Liver (tissue), 9 donors: Measurements from ENCODE around the gene CORO2B. TPM values are rescaled to one million over a fixed set of nuclear protein-coding genes. Genes with fewer than 3 reads are reported as not detected.

ENCODE experiments used
- DNase-seq: peaks from one replicate; pipeline ENCODE4 v3.0.0-alpha.2; 2017; ENCODE audit warnings: low spot score
- H3K27ac ChIP-seq, 2 donors: one replicate each; pipeline ENCODE4 v1.7.0; 2013; ENCODE audit warnings: inconsistent platforms in 2 of 2, low read length in 2 of 2, control low read depth in 1 of 2, low read depth in 1 of 2, mild to moderate bottlenecking in 1 of 2
- H3K27me3 ChIP-seq, 4 donors: one replicate each; pipeline versions ENCODE4 v1.6.1 to v1.7.0; 2013; ENCODE audit warnings: low read length in 3 of 4, inconsistent platforms in 1 of 4, mild to moderate bottlenecking in 1 of 4, moderate library complexity in 1 of 4; ENCODE audit not compliant: control insufficient read depth in 4 of 4, insufficient read depth in 4 of 4
- H3K36me3 ChIP-seq, 4 donors: one replicate each; pipeline versions ENCODE4 v1.6.1 to v1.7.0; 2013; ENCODE audit warnings: low read length in 3 of 4, mild to moderate bottlenecking in 3 of 4, low read depth in 1 of 4, moderate library complexity in 1 of 4; ENCODE audit not compliant: control insufficient read depth in 4 of 4, insufficient read depth in 3 of 4
- H3K4me1 ChIP-seq, 4 donors: one replicate each; pipeline versions ENCODE4 v1.6.1 to v1.7.0; 2013; ENCODE audit warnings: low read length in 3 of 4, mild to moderate bottlenecking in 3 of 4, moderate library complexity in 1 of 4; ENCODE audit not compliant: control insufficient read depth in 4 of 4, insufficient read depth in 4 of 4
- H3K4me3 ChIP-seq, 3 donors: one replicate each; pipeline versions ENCODE4 v1.6.1 to v1.7.0; 2013; ENCODE audit warnings: low read length in 3 of 3, control low read depth in 1 of 3, low read depth in 1 of 3, mild to moderate bottlenecking in 1 of 3
- H3K9ac ChIP-seq, 2 donors: one replicate each; pipeline ENCODE4 v1.7.0; 2013; ENCODE audit warnings: low read length in 2 of 2, mild to moderate bottlenecking in 2 of 2, moderate library complexity in 2 of 2, control low read depth in 1 of 2, low read depth in 1 of 2
- H3K9me3 ChIP-seq, 4 donors: one replicate each; pipeline versions ENCODE4 v1.6.1 to v1.7.0; 2013; ENCODE audit warnings: low read length in 3 of 4; ENCODE audit not compliant: control insufficient read depth in 4 of 4
- ATF3 ChIP-seq: IDR thresholded peaks from 2 replicates; pipeline ENCODE4 v1.6.1; 2016; ENCODE audit warnings: antibody characterized with exemption
- FOXA1 ChIP-seq: IDR thresholded peaks from 2 replicates; pipeline ENCODE4 v1.6.1; 2016; ENCODE audit warnings: antibody characterized with exemption
- FOXA2 ChIP-seq: IDR thresholded peaks from 2 replicates; pipeline ENCODE4 v1.6.1; 2016; ENCODE audit warnings: antibody characterized with exemption
- HNF4A ChIP-seq, 2 donors: conservative IDR thresholded peaks; 2 replicates each; pipeline ENCODE4 v1.6.1; 2016; ENCODE audit warnings: antibody characterized with exemption in 2 of 2, mild to moderate bottlenecking in 2 of 2
- HNF4G ChIP-seq: IDR thresholded peaks from 2 replicates; pipeline ENCODE4 v1.6.1; 2016; ENCODE audit warnings: antibody characterized with exemption
- JUND ChIP-seq, 2 donors: IDR thresholded peaks; 2 replicates each; pipeline ENCODE4 v1.6.1; 2016; ENCODE audit warnings: antibody characterized with exemption in 2 of 2
- NR2F2 ChIP-seq: IDR thresholded peaks from 2 replicates; pipeline ENCODE4 v1.6.1; 2016; ENCODE audit warnings: antibody characterized with exemption
- RAD21 ChIP-seq, 2 donors: IDR thresholded peaks; 2 replicates each; pipeline ENCODE4 v1.6.1; 2016; ENCODE audit warnings: antibody characterized with exemption in 2 of 2, mild to moderate bottlenecking in 2 of 2
- RXRA ChIP-seq, 2 donors: IDR thresholded peaks; 2 replicates each; pipeline ENCODE4 v1.6.1; 2017 to 2018; ENCODE audit warnings: antibody characterized with exemption in 2 of 2, mild to moderate bottlenecking in 1 of 2
- SP1 ChIP-seq: IDR thresholded peaks from 2 replicates; pipeline ENCODE4 v1.6.1; 2018; ENCODE audit warnings: antibody characterized with exemption, mild to moderate bottlenecking
- TAF1 ChIP-seq: conservative IDR thresholded peaks from 2 replicates; pipeline ENCODE4 v1.6.1; 2016; ENCODE audit warnings: antibody characterized with exemption, mild to moderate bottlenecking
- YY1 ChIP-seq: IDR thresholded peaks from 2 replicates; pipeline ENCODE4 v1.6.1; 2016; ENCODE audit warnings: antibody characterized with exemption, mild to moderate bottlenecking
- WGBS: extraction: QIAGEN DNeasy Blood & Tissue Kit; methylation state at CpG from one replicate; pipeline ENCODE4 v1.1.7; 2013; 5-methylcytosine and 5-hydroxymethylcytosine counted together
- polyA plus RNA-seq, 2 donors: library from polyadenylated mRNA; stranded (reverse) in 1 of 2; unstranded in 1 of 2; fragments of 200-250 nt in 1 of 2; fragments of >200 nt in 1 of 2; fragmentation: Nextera tagmentation in 1 of 2; extraction: Ambion mirVana in 1 of 2; gene quantifications; one replicate each; pipeline versions ENCODE4 v1.2.1 to v1.2.3, GENCODE V29; 2013 to 2015
- total RNA-seq, 2 donors: library from RNA; depleted of rRNA; stranded (reverse); fragments of >200 nt; gene quantifications; one replicate each; pipeline ENCODE4 v1.2.3, GENCODE V29; 2014
- TF ChIP-seq, protein P1 (sequence below): IDR thresholded peaks from 2 replicates; pipeline ENCODE4 v1.6.1; 2016; ENCODE audit warnings: antibody characterized with exemption
- TF ChIP-seq, protein P2 (sequence below): fragments of 150-350 bp; IDR thresholded peaks from 2 replicates; pipeline ENCODE4 v1.5.1; 2017; ENCODE audit warnings: improper control_type of control experiment, low read depth, low read length; ENCODE audit not compliant: missing input control
- TF ChIP-seq, protein P3 (sequence below): IDR thresholded peaks from 2 replicates; pipeline ENCODE4 v1.6.1; 2016; ENCODE audit warnings: antibody characterized with exemption, mild to moderate bottlenecking
- TF ChIP-seq, protein P4 (sequence below): IDR thresholded peaks from 2 replicates; pipeline ENCODE4 v1.6.1; 2016; ENCODE audit warnings: antibody characterized with exemption
- donor health status: healthy.
- donor health status: healthy.
- donor health status: healthy.
- donor health status: healthy.
- donor health status: healthy.

CORO2B gene
- total and polyA plus RNA-seq, 4 donors: 0.15 to 0.65 (median 0.52) TPM

- no peak for DNase-seq
- no peak overlapping the region for H3K27ac ChIP-seq
- TF ChIP-seq FOXA1 (no peak), YY1 (no peak), NR2F2 (no peak)
- 79% methylated on average over 8 of the region's 8 CpGs for WGBS
- no peak overlapping the region for H3K9ac ChIP-seq
- no peaks in the 10 kb centered on the region for H3K9me3 ChIP-seq
- H3K36me3 ChIP-seq: no peaks in the 10 kb centered on the region
- H3K4me3 ChIP-seq: no peak overlapping the region
- H3K4me1 ChIP-seq: peaks cover 0 to 2% (median 0%) of the 10 kb centered on the region in 4 donors
- no peaks in the 10 kb centered on the region for H3K27me3 ChIP-seq
These were observed 62.1 kb downstream of the CORO2B start for GRCh38 chr15:68640791-68641331.

- Histone ChIP-seq H3K27ac (no peak overlapping the region), H3K4me3 (no peak overlapping the region), H3K36me3 (no peaks in the 10 kb centered on the region), H3K9ac (no peak overlapping the region), H3K27me3 (no peaks in the 10 kb centered on the region), H3K9me3 (no peaks in the 10 kb centered on the region), H3K4me1 (peaks cover 0 to 2% (median 0%) of the 10 kb centered on the region in 4 donors)
- no peak for DNase-seq
- 93% methylated on average over 7 of the region's 7 CpGs for WGBS
- TF ChIP-seq, protein P1, sequence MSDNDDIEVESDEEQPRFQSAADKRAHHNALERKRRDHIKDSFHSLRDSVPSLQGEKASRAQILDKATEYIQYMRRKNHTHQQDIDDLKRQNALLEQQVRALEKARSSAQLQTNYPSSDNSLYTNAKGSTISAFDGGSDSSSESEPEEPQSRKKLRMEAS: no peak
- TF ChIP-seq FOXA2 (no peak), HNF4A (conservative IDR thresholded peaks at IDR 0.05) (no peak), RAD21 (IDR thresholded peaks at IDR 0.05) (no peak), YY1 (no peak)
- TF ChIP-seq, protein P2, sequence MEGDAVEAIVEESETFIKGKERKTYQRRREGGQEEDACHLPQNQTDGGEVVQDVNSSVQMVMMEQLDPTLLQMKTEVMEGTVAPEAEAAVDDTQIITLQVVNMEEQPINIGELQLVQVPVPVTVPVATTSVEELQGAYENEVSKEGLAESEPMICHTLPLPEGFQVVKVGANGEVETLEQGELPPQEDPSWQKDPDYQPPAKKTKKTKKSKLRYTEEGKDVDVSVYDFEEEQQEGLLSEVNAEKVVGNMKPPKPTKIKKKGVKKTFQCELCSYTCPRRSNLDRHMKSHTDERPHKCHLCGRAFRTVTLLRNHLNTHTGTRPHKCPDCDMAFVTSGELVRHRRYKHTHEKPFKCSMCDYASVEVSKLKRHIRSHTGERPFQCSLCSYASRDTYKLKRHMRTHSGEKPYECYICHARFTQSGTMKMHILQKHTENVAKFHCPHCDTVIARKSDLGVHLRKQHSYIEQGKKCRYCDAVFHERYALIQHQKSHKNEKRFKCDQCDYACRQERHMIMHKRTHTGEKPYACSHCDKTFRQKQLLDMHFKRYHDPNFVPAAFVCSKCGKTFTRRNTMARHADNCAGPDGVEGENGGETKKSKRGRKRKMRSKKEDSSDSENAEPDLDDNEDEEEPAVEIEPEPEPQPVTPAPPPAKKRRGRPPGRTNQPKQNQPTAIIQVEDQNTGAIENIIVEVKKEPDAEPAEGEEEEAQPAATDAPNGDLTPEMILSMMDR: no peak
- TF ChIP-seq, protein P3, sequence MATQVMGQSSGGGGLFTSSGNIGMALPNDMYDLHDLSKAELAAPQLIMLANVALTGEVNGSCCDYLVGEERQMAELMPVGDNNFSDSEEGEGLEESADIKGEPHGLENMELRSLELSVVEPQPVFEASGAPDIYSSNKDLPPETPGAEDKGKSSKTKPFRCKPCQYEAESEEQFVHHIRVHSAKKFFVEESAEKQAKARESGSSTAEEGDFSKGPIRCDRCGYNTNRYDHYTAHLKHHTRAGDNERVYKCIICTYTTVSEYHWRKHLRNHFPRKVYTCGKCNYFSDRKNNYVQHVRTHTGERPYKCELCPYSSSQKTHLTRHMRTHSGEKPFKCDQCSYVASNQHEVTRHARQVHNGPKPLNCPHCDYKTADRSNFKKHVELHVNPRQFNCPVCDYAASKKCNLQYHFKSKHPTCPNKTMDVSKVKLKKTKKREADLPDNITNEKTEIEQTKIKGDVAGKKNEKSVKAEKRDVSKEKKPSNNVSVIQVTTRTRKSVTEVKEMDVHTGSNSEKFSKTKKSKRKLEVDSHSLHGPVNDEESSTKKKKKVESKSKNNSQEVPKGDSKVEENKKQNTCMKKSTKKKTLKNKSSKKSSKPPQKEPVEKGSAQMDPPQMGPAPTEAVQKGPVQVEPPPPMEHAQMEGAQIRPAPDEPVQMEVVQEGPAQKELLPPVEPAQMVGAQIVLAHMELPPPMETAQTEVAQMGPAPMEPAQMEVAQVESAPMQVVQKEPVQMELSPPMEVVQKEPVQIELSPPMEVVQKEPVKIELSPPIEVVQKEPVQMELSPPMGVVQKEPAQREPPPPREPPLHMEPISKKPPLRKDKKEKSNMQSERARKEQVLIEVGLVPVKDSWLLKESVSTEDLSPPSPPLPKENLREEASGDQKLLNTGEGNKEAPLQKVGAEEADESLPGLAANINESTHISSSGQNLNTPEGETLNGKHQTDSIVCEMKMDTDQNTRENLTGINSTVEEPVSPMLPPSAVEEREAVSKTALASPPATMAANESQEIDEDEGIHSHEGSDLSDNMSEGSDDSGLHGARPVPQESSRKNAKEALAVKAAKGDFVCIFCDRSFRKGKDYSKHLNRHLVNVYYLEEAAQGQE: no peak
These were observed 62.6 kb downstream of the CORO2B start for GRCh38 chr15:68641376-68641775.

DNA sequence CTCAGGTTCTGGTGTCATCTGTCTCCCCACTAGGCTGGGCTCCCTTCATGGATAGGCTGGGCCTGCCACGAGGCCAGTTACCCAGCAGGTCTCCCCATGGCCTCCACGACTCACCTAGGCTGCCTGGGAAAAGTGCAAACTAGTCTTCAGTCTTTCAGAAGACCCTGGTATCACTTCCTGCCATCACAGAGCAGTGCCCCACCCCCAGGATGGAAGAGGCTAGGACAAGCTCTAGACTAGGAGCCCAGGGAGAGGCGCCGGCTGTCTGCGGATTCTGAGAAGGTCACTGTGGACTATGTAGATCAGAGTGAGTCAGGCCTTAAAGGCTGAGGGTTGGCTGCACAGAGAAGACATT lies 63.7 kb downstream of the CORO2B start:
- H3K9ac ChIP-seq: no peak overlapping the region
- no peaks in the 10 kb centered on the region for H3K9me3 ChIP-seq
- no peak overlapping the region for H3K4me3 ChIP-seq
- H3K36me3 ChIP-seq: no peaks in the 10 kb centered on the region
- no peak for DNase-seq
- 88% methylated on average over 5 of the region's 5 CpGs for WGBS
- H3K27me3 ChIP-seq: no peaks in the 10 kb centered on the region
- no peak overlapping the region for H3K27ac ChIP-seq
- H3K4me1 ChIP-seq: no peaks in the 10 kb centered on the region
- no peak for TF ChIP-seq TAF1
- TF ChIP-seq ATF3: no peak
- TF ChIP-seq JUND (IDR thresholded peaks at IDR 0.05): no peak
- TF ChIP-seq, protein P1: no peak
- TF ChIP-seq, protein P3: no peak
- TF ChIP-seq, protein P4, sequence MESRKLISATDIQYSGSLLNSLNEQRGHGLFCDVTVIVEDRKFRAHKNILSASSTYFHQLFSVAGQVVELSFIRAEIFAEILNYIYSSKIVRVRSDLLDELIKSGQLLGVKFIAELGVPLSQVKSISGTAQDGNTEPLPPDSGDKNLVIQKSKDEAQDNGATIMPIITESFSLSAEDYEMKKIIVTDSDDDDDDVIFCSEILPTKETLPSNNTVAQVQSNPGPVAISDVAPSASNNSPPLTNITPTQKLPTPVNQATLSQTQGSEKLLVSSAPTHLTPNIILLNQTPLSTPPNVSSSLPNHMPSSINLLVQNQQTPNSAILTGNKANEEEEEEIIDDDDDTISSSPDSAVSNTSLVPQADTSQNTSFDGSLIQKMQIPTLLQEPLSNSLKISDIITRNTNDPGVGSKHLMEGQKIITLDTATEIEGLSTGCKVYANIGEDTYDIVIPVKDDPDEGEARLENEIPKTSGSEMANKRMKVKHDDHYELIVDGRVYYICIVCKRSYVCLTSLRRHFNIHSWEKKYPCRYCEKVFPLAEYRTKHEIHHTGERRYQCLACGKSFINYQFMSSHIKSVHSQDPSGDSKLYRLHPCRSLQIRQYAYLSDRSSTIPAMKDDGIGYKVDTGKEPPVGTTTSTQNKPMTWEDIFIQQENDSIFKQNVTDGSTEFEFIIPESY: no peak
- no peak for TF ChIP-seq SP1
- TF ChIP-seq YY1: no peak
- TF ChIP-seq RAD21 (IDR thresholded peaks at IDR 0.05): no peak
- TF ChIP-seq HNF4G: no peak
- TF ChIP-seq RXRA (IDR thresholded peaks at IDR 0.05): no peak
